IPS-11a (cell line): ENCODE data around the gene RBM20.

Experiments used
- H3K4me3 ChIP-seq: one replicate; pipeline ENCODE4 v1.5.1; 2013; ENCODE audit warnings: low read depth, low read length, control low read depth

RBM20 gene

DNA sequence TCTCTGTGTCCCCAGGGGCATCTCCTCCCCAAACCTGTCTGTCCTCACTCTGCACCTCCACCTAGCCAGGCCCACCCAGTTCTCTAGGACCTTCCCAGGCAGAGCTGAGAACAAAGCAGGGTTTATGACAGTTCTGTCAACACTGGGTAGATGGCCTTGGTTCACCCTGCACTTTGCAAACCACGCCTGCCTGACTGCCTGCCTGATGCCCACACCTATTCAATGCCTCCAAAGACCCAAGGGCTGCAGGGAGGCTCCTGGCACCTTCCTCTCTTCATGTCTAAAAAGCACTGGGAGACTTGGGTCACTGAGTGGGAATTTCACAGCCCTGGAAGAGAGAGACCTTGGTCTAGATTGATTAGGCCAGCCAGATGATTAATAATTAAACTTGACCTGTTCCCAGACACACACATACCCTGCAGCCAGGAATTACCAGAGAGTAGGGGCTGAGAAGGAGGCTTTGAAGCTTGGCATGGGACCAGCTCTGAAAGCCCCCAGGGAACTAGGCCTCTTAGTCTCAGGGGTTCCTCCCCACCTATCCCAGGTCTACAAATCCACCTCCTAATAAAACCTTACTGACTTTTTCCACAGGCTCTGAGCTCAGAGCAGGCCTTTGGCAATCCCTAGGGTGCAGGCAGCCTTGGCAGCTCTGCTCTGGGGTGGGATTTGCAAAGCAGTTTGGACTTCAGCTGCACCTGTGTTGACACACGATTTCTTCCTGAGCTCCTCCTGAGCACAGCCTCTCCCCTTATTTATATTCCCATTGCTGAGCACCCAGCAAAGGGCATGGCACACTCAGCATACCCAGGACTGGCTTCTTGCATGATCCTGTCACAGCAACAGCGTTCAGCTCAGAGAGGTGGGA is 201.9 kb downstream of the RBM20 start:
- H3K4me3 ChIP-seq, result no peak overlapping the region

DNA sequence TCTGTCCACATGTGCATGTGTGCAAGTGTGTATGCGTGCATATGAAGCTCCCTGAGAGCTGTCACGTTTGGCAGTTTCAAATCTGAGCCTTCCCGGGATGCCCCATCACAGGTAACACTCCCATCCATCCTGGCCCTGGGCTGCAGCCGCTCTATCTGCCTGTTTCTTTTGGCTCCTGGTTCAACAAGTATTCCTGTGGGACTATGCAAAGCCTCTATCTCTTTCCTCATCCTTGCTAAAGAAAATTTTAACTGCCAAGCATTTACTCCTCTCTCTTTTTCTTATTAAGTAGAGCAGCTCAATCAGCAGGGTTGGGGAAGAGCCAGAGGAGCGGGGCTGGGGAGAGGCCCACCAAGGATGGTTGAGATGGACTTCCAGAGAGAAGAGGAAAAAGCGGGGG is 203.2 kb downstream of the RBM20 start:
- no peak overlapping the region for H3K4me3 ChIP-seq

DNA sequence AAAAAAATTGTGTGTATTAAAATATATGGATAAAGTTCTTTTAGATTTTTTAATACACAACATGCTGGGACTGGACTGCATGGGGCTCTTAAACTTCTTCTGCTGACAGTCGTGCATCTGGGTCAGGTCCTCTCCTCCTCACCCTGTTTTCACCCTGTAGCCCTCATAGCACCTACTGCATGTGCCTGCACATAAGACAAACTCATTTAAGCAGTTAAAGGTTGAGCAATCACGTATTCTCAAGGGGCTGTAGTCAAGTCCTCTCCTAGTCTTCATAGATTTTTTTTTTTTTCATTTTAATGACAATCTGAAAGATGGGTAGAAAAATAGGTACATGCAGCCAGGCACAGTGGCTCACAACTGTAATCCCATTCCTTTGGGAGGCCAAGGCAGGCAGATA is 204.0 kb downstream of the RBM20 start:
- H3K4me3 ChIP-seq, result no peak overlapping the region

DNA sequence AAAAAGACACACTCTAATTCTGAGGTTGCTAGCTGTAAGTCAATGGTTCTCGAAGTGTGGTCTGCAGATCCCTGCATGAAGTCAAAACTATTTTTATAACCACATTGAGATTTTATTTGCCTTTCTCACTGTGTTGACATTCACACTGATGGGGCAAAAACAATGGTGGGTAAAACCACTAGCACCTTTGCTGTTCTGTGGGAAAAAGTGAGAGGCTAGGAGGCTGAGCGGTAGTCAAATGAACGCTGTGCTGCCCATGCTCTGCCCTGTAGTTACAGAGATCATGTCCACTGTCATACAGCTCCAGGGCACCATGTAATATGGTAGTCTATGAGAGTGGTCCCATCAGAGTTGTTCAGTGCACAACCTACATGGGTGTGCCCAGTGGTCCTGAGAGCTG is 206.0 kb downstream of the RBM20 start:
- H3K4me3 ChIP-seq, result no peak overlapping the region

DNA sequence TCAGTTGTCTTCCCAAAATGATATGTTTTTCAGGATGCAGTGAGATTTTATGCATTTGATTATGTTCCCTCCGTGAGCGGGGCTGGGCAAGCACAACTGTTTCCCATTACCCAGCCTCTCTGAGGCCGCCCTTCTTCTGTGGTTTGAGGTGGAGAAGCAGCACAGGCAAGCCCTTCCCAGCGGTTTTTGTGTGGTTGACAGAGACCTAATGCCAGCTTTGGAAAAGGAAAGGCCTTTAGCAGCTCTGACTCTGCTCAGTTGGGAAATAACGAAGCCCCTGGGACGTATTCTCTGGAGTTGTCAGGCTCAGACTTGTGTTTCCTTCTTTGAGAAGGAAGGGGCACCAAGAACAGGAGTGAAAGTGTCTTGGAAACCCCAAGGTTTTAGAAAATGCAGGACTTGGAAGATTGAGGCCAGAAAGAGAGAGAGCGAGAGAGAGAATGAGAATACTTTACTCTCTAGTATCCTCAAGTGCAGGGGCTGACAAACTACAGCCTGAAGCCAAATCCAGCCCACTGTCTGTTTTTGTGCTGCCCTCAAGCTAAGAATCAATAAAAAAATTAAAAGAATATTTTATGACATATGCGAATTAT is 207.0 kb downstream of the RBM20 start:
- H3K4me3 ChIP-seq, result no peak overlapping the region

DNA sequence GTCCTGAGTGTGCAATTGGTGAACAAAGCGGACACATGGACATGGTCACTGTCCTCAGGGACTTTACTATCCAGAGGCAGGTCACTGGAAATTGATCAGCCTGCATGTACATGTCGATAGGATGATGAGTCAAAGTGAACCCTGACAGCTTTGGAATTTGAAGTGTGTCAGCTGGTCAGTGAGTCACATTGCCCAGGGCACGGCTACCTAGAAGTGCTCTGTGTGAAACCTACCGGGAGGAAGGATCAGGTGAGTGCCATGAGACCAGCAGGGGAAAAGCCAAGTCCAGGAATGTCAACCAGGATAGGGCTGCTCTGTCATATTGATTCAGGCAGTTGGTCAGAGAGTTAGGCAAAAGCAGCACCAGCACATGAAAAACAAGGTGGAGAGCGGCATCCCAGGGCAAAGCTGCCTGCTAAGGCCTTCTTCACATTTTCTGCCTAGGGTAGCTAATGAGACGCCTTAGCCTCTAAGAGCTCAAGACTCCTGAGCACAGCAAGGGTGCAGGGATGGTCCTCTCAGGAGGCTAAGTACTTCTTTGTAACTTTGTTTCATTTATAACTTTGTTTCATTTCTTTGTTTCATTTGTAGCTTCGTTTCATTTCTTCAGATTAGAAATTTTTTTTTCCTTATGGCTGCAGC is 208.2 kb downstream of the RBM20 start:
- H3K4me3 ChIP-seq, result no peak overlapping the region

DNA sequence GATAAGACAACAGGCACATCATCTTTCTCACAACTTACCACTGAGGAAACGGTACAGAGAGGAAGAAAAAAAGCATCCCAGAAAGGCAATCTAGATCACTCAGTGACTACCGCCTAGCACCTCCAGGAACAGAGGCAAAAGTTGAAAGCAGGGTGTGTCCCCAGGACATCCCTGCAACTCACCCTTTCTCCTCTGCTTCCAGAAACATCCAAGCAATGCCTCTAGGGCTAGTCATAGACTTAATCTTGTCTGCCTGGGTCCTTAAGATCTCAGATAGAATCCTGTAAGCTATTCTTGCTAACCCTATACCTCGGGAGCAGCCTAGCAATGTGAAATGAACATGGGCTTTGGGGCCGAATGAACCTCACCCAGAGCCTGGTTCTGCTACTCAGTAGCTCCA is 208.8 kb downstream of the RBM20 start:
- no peak overlapping the region for H3K4me3 ChIP-seq

DNA sequence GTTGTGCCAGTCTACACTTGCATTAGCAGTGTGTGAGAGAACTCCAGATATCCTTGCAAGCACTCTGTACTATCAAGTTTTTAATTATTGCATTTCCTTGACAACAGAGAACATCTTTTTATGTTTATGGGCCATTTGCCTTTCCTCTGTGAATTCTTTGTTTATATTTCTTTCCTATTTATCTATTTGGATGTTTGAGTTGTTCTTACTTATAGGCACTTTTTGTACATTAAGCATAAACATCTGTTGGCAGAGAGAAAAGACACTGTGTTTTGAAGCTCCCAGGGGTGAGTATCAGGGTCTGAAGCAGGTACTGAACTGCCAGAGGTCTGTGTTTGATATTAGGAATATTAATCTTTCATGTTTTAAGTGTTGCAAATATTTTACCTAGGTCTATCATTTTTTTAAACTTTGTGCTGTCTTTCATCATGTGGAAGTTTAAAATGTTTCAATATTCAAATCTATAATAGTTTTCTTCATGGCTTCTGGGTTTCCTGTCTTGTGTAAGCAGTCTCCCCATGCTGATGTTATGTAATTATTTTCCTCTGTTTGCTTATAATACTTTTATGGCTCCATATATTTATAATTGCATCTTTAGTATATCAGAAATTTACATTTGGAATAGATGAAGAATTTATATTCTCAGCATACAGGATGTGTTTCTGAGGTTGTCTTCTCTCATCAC is 209.9 kb downstream of the RBM20 start:
- no peak overlapping the region for H3K4me3 ChIP-seq

DNA sequence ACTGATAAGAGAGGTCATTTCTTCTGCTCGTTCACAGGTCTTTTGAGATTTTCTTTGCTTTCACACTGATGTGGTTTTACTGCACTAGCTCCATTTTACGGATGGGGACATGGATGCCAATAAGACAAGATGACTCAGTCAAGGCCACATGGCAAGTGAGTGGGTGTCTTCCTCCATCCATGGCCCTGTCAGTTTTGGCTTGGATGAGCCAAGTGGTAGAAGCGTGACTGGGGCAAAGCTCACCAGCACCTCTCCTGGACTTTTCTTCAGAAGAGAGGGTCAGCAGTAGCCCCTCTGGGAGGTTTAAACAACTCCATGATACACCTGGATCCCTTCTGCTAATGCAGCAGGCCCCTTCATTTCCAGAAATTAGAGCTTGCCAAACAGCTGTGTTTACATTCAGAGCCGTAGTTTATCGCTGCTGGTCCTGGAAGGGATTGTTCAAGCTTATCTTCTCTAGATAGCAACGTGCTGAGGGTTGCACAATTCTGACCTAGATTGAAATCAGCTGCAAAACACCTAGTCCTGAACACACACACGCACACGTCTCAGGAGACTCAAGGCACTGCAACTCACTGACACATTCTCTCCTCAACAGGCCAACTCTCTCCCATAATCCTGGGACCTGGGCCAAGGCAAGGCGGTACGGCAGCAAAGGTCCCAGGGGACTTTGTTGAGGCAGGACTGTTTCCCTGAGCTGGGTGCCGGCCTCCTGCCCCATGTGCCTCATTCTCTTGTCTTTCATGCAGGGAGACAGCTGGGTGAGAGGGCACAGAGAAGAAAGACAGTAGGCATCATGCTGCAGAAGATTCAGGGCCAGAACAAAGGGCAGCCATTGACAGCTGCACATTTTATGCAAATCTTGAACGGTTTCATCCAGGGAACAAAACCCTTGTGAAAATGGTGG is 213.4 kb downstream of the RBM20 start:
- H3K4me3 ChIP-seq, result no peak overlapping the region

DNA sequence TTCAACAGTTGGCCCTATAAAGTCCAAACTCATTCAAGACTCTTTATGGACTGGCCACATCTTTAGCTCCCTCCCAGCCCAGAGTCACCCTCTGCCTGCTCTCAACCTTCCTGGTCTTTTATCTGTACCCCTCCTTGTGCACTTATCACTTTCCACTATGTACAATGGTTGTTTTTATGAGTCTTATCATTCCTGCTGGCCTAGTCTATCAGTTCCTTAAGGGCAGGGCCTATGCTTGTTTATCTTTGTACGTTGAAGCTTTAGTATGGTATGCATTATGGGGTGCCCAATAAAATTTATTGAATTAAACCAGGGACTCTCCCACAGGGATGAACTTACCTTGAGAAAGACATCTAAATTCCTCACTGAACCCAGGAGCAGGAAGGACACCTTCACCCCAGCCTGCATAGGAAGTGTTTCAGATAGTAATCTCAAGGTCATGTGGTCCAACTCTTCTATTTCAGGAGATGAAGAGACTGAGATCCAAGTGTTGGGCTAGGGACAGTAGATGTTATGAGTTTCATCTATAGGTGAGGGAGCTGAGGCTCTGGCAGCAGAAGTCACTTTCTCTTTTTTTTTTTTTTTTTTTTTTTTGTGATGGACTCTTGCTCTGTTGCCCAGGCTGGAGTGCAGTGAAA is 214.3 kb downstream of the RBM20 start:
- H3K4me3 ChIP-seq, result no peak overlapping the region

DNA sequence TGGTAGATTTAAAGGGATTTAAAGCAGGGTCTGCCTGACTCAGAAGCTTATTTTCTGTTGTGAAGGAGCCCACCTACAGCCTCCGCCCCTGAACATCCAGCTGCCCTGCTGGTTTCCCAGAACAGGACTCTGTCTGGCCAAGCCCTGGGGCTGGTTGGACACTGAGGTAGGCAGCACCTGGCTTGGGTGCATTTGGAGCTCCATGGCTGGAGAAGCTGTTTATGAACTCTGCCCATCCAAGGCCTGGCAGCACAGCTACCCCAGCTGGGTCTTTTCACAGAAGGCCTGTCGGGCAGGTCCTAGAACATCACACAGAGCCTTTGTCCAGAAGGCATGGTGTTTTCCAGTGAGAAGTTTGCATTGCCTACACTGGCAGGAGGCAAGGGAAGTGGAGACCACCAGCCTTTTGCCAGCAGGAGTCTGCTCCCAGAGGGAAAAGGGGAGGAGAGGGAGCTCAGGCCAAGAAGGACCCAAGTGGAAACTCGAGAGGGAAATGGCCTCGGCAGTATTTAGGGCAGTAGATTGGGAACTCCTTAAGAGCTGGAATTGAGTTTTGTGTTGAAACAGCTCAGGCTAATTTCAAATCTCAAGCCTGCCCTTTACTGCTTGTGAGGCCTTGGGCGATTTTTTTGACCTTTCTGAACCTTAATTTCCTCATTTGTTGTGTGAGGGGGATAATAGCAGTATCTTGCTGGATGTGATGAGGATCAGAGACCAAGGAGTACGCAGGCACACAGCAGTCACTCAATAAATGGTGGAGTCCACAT is 215.3 kb downstream of the RBM20 start:
- no peak overlapping the region for H3K4me3 ChIP-seq

DNA sequence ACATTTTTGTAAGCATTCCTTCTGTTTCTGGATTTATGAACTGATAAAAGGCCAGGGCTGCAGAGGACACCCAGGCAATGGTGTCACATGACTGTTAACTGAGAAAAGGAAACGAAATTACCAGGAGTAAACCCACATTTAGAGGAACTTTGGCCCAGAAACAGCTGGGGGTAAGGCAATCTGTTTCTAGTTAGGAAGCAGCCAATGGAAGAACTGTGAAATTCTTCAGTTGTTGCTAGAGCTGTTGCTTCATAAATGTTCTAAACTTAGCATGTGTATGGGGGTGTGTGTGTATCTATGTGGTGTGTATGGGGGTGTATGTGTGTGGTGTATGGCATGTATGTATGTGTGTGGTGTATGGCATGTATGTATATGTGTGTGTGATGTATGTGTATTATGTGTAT is 215.8 kb downstream of the RBM20 start:
- H3K4me3 ChIP-seq, result no peak overlapping the region

DNA sequence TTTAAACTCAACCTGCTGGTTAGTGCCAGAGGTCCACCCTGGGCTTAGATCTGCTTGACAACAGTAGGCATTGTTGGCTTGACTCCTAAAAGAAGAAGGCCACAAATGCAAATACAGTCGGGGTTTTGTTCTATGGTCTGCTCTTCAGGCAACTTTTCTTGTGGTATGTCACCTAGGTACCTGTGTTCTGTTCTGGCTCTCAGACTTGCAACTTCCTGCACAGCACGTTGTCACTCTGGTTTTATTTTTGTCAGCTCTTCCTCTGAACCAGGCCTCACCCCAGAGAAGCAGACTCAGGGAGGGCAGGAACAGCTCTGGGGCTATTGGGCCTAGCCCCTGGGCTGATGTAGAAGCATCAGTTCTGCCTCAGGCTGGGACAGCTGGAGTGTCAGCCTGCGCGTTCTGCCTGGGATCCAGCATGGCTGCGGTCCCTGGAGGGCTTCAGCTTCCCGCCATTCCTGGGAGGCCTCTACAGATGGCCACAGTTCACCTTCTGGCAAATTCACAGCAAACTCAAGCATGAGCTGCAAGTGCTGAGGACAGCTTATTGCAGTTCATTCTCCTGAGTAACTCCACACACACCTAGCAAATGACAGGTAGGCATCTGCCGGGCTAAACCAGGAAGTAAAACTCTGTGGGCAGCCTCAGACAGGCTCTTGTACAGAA is 216.6 kb downstream of the RBM20 start:
- no peak overlapping the region for H3K4me3 ChIP-seq

DNA sequence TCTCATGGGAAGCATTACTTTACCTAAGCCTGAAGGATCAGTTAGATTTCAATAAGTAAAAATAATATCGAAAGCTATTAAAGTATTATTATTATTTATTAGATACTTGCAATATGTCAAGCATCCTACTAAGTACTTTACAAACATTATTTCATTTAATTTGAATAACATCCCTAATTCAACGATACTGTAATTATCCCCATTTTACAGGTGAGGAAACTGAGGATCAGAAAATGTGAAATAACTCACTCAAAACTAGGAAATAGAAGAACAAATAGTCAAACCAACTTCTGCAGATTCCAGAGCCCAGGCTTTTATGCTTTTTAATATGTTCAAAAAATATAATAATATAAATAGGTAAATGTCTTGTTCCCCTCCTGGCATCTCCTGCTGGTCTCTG is 217.3 kb downstream of the RBM20 start:
- H3K4me3 ChIP-seq, result no peak overlapping the region

DNA sequence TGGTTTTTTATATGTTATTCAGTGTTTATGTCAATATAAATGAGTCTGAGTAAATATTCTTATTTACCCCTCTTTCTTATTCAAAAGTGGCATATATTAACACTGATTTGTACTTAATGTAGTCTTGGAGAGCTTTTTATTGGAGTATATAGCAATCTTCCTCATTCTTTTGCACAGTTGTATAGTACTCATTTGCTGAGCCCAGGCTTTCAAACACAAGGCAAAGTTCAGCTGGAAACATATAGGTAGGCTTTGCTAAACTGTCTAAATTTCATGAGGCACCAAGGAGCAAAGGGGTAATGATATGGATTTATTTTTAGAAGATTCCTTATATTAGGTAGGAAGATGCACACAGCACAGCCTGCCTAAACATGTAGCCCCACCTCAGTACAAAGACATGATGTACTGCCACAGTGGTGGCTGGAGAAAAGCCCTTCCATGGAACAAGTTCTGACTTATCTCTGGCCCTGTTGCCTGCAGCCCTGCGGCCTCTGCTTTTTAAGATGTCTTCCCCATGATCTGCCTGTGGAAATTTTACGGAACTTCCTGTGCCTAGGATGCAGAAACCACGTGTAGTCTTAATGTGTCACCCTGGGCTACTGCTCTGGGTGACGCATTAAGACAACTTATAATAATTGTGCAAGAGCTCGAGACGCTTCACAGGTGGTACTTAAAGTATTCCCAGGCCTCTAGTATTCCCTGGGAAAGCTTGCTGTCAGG is 218.0 kb downstream of the RBM20 start:
- H3K4me3 ChIP-seq, result no peak overlapping the region

DNA sequence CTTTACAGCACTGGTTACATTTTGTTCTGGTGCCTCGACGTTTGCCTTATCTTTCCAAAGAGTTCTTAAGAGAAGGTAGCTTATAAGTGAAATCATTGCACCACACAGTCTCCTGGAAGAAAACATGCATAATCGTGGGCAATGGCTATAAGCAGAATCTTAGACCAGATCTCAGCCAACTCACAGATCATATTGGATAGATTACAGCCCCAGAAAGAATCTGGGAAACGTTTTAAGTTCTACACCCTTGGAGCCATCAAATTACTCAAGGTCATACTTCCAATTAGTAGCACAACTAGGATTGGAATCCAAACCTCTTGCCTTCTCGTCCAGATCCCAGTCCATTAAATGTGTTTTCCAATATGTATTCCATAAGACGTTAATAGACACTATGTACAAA is 218.8 kb downstream of the RBM20 start:
- no peak overlapping the region for H3K4me3 ChIP-seq

DNA sequence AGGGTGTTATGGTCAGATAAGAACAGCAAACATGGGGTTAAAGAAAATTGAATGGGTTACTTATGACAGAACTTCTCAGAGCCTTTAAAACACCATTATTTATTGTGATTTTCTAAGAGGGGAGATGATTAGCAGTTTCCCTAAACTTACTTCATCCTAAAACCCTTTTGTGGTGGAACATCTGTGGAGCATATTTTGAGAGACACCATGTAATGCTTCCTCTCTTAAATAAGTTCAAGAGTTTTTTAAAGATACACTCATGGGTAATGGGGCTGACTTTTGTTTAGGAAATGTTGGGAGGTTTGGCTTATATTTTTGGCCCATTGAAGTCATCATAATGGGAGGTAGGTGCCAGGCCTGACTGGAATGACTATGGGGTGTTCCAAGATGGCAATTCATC is 219.2 kb downstream of the RBM20 start:
- H3K4me3 ChIP-seq, result no peak overlapping the region

DNA sequence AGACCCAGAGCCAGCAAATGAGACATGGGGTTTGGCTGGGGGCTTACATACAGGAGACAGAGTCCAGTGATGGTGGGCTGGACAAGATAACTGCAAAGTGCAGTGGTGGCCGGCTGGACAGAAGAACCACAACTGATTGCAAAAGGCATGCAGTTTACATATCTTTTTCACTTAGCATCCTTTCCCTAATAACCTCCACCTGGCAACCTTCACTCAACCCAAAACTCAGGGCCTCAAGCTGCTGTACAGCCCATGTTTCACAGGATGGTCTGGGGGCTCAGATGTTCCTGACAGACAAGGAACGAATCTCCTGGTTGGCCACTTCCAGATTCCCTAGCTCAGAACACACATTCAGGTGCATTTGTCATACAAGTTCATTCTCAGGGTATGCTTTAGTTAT is 219.8 kb downstream of the RBM20 start:
- H3K4me3 ChIP-seq, result no peak overlapping the region
